Endothelial cell of umbilical vein (primary cell): ENCODE data around the gene SYTL3.
"Not testable (repeated sequence)": the region's sequence is repeated elsewhere in the genome, so short reads cannot be mapped to it uniquely, and the experiment has no call there.

ENCODE experiments used
- GATA2 ChIP-seq: IDR thresholded peaks from 2 replicates; pipeline ENCODE4 v1.7.0; 2011; ENCODE audit warnings: low read depth, mild to moderate bottlenecking, moderate library complexity, mixed read lengths, low read length; ENCODE audit not compliant: insufficient read length, insufficient read depth
- JUN ChIP-seq: IDR thresholded peaks from 2 replicates; pipeline ENCODE4 v1.6.1; 2011; ENCODE audit warnings: borderline replicate concordance, low read depth; ENCODE audit not compliant: insufficient read length, insufficient read depth
- MYC ChIP-seq: IDR thresholded peaks from one replicate; pipeline ENCODE4 v1.6.1; 2011; ENCODE audit warnings: mild to moderate bottlenecking, low read depth, low read length
- POLR2A ChIP-seq: IDR thresholded peaks from 2 replicates; pipeline ENCODE4 v1.6.1; 2012; ENCODE audit warnings: low read depth, mild to moderate bottlenecking, control low read depth, low read length
- POLR2AphosphoS5 ChIP-seq: IDR thresholded peaks from 2 replicates; pipeline ENCODE4 v1.6.1; 2012; ENCODE audit warnings: low read depth, mild to moderate bottlenecking, control low read depth, low read length, moderate library complexity; ENCODE audit not compliant: insufficient read depth
- TF ChIP-seq, protein P1 (sequence below), 2 donors: IDR thresholded peaks; 1 replicate in 1 of 2; 2 replicates in 1 of 2; pipeline ENCODE4 v1.5.1; 2011; ENCODE audit warnings: low read length in 2 of 2, mild to moderate bottlenecking in 2 of 2, moderate library complexity in 2 of 2, control low read depth in 1 of 2, inconsistent platforms in 1 of 2, low read depth in 1 of 2; ENCODE audit not compliant: insufficient read depth in 1 of 2; ENCODE audit errors: extremely low read depth in 1 of 2
- TF ChIP-seq, protein P2 (sequence below): IDR thresholded peaks from 2 replicates; pipeline ENCODE4 v1.6.1; 2011; ENCODE audit not compliant: insufficient read depth, insufficient read length

DNA sequence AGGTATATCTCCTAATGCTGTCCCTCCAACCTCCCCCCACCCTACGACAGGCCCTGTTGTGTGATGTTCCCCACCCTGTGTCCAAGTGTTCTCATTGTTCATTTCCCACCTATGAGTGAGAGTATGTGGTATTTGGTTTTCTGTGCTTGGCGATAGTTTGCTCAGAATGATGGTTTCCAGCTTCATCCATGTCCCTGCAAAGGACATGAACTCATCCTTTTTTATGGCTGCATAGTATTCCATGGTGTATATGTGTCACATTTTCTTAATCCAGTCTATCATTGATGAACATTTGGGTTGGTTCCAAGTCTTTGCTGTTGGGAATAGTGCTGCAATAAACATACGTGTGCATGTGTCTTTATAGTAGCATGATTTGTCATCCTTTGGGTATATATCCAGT lies 35.2 kb upstream of the SYTL3 start:
- not testable (repeated sequence) for TF ChIP-seq GATA2, POLR2AphosphoS5, POLR2A, JUN, MYC
- TF ChIP-seq, protein P1, sequence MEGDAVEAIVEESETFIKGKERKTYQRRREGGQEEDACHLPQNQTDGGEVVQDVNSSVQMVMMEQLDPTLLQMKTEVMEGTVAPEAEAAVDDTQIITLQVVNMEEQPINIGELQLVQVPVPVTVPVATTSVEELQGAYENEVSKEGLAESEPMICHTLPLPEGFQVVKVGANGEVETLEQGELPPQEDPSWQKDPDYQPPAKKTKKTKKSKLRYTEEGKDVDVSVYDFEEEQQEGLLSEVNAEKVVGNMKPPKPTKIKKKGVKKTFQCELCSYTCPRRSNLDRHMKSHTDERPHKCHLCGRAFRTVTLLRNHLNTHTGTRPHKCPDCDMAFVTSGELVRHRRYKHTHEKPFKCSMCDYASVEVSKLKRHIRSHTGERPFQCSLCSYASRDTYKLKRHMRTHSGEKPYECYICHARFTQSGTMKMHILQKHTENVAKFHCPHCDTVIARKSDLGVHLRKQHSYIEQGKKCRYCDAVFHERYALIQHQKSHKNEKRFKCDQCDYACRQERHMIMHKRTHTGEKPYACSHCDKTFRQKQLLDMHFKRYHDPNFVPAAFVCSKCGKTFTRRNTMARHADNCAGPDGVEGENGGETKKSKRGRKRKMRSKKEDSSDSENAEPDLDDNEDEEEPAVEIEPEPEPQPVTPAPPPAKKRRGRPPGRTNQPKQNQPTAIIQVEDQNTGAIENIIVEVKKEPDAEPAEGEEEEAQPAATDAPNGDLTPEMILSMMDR (IDR thresholded peaks at IDR 0.05; ENCODE audit: extremely low read depth in 1 of 2, insufficient read depth in 1 of 2, low read depth in 1 of 2, low read length in 2 of 2), result not testable (repeated sequence)
- TF ChIP-seq, protein P2, sequence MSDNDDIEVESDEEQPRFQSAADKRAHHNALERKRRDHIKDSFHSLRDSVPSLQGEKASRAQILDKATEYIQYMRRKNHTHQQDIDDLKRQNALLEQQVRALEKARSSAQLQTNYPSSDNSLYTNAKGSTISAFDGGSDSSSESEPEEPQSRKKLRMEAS, result not testable (repeated sequence)
